ENCODE data around the gene HDAC2.

Gene HDAC2

DNA sequence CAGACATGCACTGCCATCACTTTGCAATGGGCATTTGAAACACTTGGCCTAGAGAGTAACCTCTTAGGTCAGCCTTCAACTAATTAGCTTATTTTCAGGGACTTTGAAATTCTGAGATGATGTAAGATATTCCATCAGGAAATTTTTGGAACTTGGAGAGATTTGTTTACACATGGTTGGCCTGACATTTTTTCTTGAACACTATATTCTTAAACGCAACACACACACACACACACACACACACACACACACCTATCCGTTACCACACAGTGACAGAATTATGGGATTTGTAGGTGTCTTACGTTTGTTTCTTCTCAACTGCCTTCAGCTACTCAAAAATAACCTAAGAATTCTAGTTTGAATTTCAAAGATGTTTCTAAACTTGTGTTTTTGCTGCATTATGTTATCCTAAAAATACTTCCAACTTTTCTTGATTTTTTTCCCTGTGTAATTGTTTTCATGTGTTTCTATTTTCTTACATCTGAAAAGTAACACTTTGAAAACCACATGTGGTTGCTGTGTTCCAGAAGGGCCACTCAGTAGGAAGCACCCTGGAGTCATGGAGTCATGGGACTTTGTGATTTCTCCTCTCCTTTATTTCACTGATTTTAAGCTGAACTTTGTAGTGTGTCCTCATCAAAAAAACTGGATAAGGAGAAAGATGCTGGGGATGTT, 81.9 kb downstream of the HDAC2 start:
- TF ChIP-seq POLR2AphosphoS5 (IDR thresholded peaks at IDR 0.05; ENCODE audit: low read depth) (no peak), GABPA (IDR thresholded peaks at IDR 0.05; ENCODE audit: low read depth) (no peak), CTCF (IDR thresholded peaks at IDR 0.05; ENCODE audit: insufficient read depth, low read length) (no peak), SPI1 (IDR thresholded peaks at IDR 0.05; ENCODE audit: borderline replicate concordance, low read depth) (no peak)
- TF ChIP-seq, protein P1, sequence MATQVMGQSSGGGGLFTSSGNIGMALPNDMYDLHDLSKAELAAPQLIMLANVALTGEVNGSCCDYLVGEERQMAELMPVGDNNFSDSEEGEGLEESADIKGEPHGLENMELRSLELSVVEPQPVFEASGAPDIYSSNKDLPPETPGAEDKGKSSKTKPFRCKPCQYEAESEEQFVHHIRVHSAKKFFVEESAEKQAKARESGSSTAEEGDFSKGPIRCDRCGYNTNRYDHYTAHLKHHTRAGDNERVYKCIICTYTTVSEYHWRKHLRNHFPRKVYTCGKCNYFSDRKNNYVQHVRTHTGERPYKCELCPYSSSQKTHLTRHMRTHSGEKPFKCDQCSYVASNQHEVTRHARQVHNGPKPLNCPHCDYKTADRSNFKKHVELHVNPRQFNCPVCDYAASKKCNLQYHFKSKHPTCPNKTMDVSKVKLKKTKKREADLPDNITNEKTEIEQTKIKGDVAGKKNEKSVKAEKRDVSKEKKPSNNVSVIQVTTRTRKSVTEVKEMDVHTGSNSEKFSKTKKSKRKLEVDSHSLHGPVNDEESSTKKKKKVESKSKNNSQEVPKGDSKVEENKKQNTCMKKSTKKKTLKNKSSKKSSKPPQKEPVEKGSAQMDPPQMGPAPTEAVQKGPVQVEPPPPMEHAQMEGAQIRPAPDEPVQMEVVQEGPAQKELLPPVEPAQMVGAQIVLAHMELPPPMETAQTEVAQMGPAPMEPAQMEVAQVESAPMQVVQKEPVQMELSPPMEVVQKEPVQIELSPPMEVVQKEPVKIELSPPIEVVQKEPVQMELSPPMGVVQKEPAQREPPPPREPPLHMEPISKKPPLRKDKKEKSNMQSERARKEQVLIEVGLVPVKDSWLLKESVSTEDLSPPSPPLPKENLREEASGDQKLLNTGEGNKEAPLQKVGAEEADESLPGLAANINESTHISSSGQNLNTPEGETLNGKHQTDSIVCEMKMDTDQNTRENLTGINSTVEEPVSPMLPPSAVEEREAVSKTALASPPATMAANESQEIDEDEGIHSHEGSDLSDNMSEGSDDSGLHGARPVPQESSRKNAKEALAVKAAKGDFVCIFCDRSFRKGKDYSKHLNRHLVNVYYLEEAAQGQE (IDR thresholded peaks at IDR 0.05; ENCODE audit: insufficient replicate concordance, low read depth), result no peak

GRCh38 chr6:113888493-113888892, 82.5 kb downstream of the HDAC2 start:
- Histone ChIP-seq H3K27ac (replicated peaks) (no peak overlapping the region), H3K27me3 (ENCODE audit: insufficient read depth, poor library complexity, severe bottlenecking) (no peaks in the 10 kb centered on the region), H3K4me3 (replicated peaks; ENCODE audit: insufficient read depth, low read length) (no peak overlapping the region)
- no peak for TF ChIP-seq SPI1 (IDR thresholded peaks at IDR 0.05; ENCODE audit: borderline replicate concordance, low read depth)
- no peak for TF ChIP-seq POLR2AphosphoS5 (IDR thresholded peaks at IDR 0.05; ENCODE audit: low read depth)
- TF ChIP-seq, protein P1 (IDR thresholded peaks at IDR 0.05; ENCODE audit: insufficient replicate concordance, low read depth), result no peak
- no peak for TF ChIP-seq GABPA (IDR thresholded peaks at IDR 0.05; ENCODE audit: low read depth)
- TF ChIP-seq CTCF (IDR thresholded peaks at IDR 0.05; ENCODE audit: insufficient read depth, low read length), result no peak
- no peak for DNase-seq (ENCODE audit: low read depth in 1 of 2, low spot score in 1 of 2)

More for the DNA sequence above, 81.9 kb downstream of the HDAC2 start:
- Histone ChIP-seq H3K27ac (replicated peaks) (no peak overlapping the region), H3K27me3 (ENCODE audit: insufficient read depth, poor library complexity, severe bottlenecking) (no peaks in the 10 kb centered on the region), H3K4me3 (replicated peaks; ENCODE audit: insufficient read depth, low read length) (no peak overlapping the region)
- no peak for DNase-seq (ENCODE audit: low read depth in 1 of 2, low spot score in 1 of 2)

- TF ChIP-seq GABPA (IDR thresholded peaks at IDR 0.05; ENCODE audit: low read depth) (no peak), CTCF (IDR thresholded peaks at IDR 0.05; ENCODE audit: insufficient read depth, low read length) (no peak), POLR2AphosphoS5 (IDR thresholded peaks at IDR 0.05; ENCODE audit: low read depth) (no peak), SPI1 (IDR thresholded peaks at IDR 0.05; ENCODE audit: borderline replicate concordance, low read depth) (no peak)
- TF ChIP-seq, protein P1 (IDR thresholded peaks at IDR 0.05; ENCODE audit: insufficient replicate concordance, low read depth), result no peak
- no peak overlapping the region for H3K4me3 ChIP-seq (replicated peaks; ENCODE audit: insufficient read depth, low read length)
- no peak for DNase-seq (ENCODE audit: low read depth in 1 of 2, low spot score in 1 of 2)
- no peaks in the 10 kb centered on the region for H3K27me3 ChIP-seq (ENCODE audit: insufficient read depth, poor library complexity, severe bottlenecking)
- H3K27ac ChIP-seq (replicated peaks), result no peak overlapping the region
Measured at GRCh38 chr6:113886512-113886911, 84.4 kb downstream of the HDAC2 start.

Measured in HL-60 (cell line).